ENCODE data around the gene SPTBN1.

DNA sequence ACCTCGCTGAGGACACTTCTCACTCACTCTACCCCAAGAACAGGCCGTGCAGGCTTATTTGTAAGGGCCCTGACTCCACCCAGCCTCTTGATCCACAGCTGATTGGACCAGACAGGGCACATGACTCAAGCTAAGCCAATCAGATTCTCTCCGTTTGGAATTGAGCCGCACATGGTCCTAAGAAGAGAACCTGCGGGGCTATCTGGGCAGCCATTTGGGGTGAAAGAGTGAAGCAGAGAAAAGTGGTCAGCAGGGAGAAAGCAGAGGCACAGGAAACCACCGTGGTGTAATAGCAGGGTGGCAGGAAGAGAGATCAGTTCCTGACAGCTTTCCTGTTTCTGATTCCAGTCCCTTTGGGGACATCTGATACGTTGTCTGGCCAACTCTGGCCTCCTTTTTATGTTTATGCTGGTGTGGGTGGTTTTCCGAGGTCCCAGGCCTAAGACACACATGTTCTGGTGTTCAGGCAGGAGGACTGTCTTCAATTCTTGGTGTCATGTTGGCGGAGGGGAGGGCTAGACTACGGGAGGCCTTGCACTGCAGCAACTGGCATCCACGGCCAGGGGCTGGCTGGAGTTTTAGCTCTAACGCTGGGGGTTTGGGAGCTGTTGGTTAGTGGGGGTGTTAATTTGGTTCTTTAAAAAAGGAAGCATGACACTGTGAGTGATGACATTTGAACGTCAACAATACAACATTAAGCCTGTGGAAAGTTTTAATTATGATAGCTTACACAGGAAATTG is 26.1 kb upstream of the SPTBN1 start:
- TF ChIP-seq, protein P1, sequence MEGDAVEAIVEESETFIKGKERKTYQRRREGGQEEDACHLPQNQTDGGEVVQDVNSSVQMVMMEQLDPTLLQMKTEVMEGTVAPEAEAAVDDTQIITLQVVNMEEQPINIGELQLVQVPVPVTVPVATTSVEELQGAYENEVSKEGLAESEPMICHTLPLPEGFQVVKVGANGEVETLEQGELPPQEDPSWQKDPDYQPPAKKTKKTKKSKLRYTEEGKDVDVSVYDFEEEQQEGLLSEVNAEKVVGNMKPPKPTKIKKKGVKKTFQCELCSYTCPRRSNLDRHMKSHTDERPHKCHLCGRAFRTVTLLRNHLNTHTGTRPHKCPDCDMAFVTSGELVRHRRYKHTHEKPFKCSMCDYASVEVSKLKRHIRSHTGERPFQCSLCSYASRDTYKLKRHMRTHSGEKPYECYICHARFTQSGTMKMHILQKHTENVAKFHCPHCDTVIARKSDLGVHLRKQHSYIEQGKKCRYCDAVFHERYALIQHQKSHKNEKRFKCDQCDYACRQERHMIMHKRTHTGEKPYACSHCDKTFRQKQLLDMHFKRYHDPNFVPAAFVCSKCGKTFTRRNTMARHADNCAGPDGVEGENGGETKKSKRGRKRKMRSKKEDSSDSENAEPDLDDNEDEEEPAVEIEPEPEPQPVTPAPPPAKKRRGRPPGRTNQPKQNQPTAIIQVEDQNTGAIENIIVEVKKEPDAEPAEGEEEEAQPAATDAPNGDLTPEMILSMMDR (conservative IDR thresholded peaks at IDR 0.05), result no peak
- no peak for TF ChIP-seq EZH2 (IDR thresholded peaks at IDR 0.05; ENCODE audit: low read depth)

Data from PC-9 (cell line).